Measurements from ENCODE around the gene TMPO.
"Not testable (repeated sequence)": the region's sequence is repeated elsewhere in the genome, so short reads cannot be mapped to it uniquely, and the experiment has no call there.

Gene TMPO

GRCh38 chr12:98511806-98512205 is 3.6 kb upstream of the TMPO start:
- not testable (repeated sequence) for DNase-seq (ENCODE audit: low spot score)

- no peak for DNase-seq (ENCODE audit: low spot score)
These were observed 1.7 kb upstream of the TMPO start for GRCh38 chr12:98513379-98514322.

- no peak for DNase-seq (ENCODE audit: low spot score)
These were observed 456 bp upstream of the TMPO start for GRCh38 chr12:98514982-98515286.

GRCh38 chr12:98516111-98516873 is 902 bp downstream of the TMPO start:
- peak; percentile 84 for DNase-seq (ENCODE audit: low spot score)

- DNase-seq (ENCODE audit: low spot score), result no peak
These were observed 4.0 kb downstream of the TMPO start for GRCh38 chr12:98519257-98519907.

GRCh38 chr12:98530068-98530467 is 14.7 kb downstream of the TMPO start:
- DNase-seq (ENCODE audit: low spot score), result no peak

- no peak for DNase-seq (ENCODE audit: low spot score)
These were observed 17.4 kb downstream of the TMPO start for GRCh38 chr12:98532687-98533304.

- DNase-seq (ENCODE audit: low spot score), result no peak
These were observed 18.4 kb downstream of the TMPO start for GRCh38 chr12:98533723-98534251.

- DNase-seq (ENCODE audit: low spot score), result no peak
These were observed 22.6 kb downstream of the TMPO start for GRCh38 chr12:98538031-98538430.

- DNase-seq (ENCODE audit: low spot score), result no peak
These were observed 28.3 kb downstream of the TMPO start for GRCh38 chr12:98543701-98544100.

GRCh38 chr12:98544751-98545150 is 29.4 kb downstream of the TMPO start:
- DNase-seq (ENCODE audit: low spot score), result no peak

GRCh38 chr12:98549371-98550110 is 34.2 kb downstream of the TMPO start:
- DNase-seq (ENCODE audit: low spot score), result no peak

- DNase-seq (ENCODE audit: low spot score), result no peak
These were observed 36.4 kb downstream of the TMPO start for GRCh38 chr12:98551787-98552186.

GRCh38 chr12:98558097-98558496 is 42.7 kb downstream of the TMPO start:
- DNase-seq (ENCODE audit: low spot score), result not testable (repeated sequence)

GRCh38 chr12:98559666-98560065 is 44.3 kb downstream of the TMPO start:
- DNase-seq (ENCODE audit: low spot score), result peak; percentile 78

- no peak for DNase-seq (ENCODE audit: low spot score)
These were observed 46.5 kb downstream of the TMPO start for GRCh38 chr12:98561846-98562245.

- DNase-seq (ENCODE audit: low spot score), result no peak
These were observed 56.6 kb downstream of the TMPO start for GRCh38 chr12:98572010-98572409.

GRCh38 chr12:98574110-98574509 is 58.7 kb downstream of the TMPO start:
- DNase-seq (ENCODE audit: low spot score), result no peak

- DNase-seq (ENCODE audit: low spot score), result no peak
These were observed 59.6 kb downstream of the TMPO start for GRCh38 chr12:98575013-98575412.

GRCh38 chr12:98576795-98577194 is 61.4 kb downstream of the TMPO start:
- not testable (repeated sequence) for DNase-seq (ENCODE audit: low spot score)

- no peak for DNase-seq (ENCODE audit: low spot score)
These were observed 63.0 kb downstream of the TMPO start for GRCh38 chr12:98578392-98578791.

Measured in Ammon's horn (tissue), 1 donor.